ENCODE data around the gene KIRREL3.

KIRREL3 gene

DNA sequence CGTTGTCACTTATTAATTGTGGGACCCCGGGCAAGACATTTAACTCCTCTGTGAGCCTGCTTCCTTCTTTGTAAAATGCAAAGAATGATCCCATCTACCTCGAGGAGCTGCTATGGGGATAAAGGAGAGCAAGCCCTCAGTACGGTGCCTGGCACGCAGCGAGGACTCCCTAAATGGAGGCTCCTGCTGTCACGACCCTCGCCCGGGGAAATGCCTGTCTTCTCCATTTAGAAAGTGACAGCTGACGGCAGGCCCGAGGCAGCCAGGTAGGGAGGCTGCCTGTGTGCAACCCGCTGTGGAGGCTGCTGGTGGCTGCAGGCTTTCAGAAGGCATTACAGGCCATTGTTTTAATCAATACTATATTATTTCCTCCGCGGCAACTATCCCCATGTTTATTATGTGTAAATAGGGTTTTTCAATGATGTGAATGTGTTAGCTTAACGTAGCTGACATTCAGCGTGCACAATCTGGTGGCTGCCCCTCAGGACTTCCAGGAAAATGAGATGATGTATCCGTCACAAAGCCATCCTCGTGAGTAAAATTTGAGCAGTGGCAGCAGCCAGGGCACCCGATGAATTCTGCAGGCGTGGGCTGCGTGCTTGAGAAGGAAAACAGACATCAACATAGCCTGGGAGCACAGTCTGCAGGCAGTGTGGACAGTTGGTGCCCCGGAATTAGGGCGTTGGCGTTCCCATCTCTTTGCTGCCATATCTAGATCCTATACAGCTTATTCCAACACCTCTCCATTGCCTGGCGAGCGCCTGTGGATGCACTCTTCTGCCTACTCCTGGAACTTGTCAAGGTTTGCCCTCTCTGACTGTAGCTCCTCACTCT, 416.8 kb downstream of the KIRREL3 start:
- Histone ChIP-seq H3K27ac (ENCODE audit: low read depth, low read length) (no peak overlapping the region), H3K36me3 (ENCODE audit: insufficient read depth, low read length) (no peaks in the 10 kb centered on the region), H3K9me3 (ENCODE audit: insufficient read depth, low read depth, low read length) (no peaks in the 10 kb centered on the region), H3K9ac (ENCODE audit: low read depth, low read length) (no peak overlapping the region), H3K4me3 (ENCODE audit: low read length) (no peak overlapping the region), H3K27me3 (ENCODE audit: insufficient read depth, low read length) (no peaks in the 10 kb centered on the region; the same call in 1 of the 2 replicates), H3K4me1 (ENCODE audit: insufficient read depth, low read length) (peaks cover 27% of the 10 kb centered on the region)
- WGBS: 92% methylated on average over 25 of the region's 26 CpGs

DNA sequence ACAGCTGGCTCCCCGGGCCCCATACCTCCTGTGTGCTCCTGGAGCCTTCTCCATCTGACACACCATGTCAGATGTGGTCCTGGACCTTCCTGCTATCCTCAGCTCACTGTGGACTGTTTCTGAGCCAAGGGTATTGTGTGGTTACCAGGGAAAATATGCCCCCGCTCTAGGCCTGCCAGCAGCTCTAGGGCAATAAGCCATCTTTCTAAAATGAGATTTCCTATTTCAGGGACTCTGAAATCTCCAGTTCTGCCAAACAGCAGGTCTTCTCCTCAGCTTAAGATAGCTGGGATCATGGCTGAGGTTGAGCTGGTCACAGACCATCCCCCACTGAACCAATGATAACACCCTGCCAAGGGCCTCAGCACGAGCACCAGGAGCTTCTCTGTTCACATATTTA, 417.5 kb downstream of the KIRREL3 start:
- Histone ChIP-seq H3K4me1 (ENCODE audit: insufficient read depth, low read length) (peaks cover 27% of the 10 kb centered on the region), H3K27ac (ENCODE audit: low read depth, low read length) (no peak overlapping the region), H3K4me3 (ENCODE audit: low read length) (no peak overlapping the region), H3K27me3 (ENCODE audit: insufficient read depth, low read length) (no peaks in the 10 kb centered on the region; the same call in 1 of the 2 replicates), H3K9me3 (ENCODE audit: insufficient read depth, low read depth, low read length) (no peaks in the 10 kb centered on the region), H3K9ac (ENCODE audit: low read depth, low read length) (no peak overlapping the region), H3K36me3 (ENCODE audit: insufficient read depth, low read length) (no peaks in the 10 kb centered on the region)
- 91% methylated on average over 3 of the region's 3 CpGs for WGBS

DNA sequence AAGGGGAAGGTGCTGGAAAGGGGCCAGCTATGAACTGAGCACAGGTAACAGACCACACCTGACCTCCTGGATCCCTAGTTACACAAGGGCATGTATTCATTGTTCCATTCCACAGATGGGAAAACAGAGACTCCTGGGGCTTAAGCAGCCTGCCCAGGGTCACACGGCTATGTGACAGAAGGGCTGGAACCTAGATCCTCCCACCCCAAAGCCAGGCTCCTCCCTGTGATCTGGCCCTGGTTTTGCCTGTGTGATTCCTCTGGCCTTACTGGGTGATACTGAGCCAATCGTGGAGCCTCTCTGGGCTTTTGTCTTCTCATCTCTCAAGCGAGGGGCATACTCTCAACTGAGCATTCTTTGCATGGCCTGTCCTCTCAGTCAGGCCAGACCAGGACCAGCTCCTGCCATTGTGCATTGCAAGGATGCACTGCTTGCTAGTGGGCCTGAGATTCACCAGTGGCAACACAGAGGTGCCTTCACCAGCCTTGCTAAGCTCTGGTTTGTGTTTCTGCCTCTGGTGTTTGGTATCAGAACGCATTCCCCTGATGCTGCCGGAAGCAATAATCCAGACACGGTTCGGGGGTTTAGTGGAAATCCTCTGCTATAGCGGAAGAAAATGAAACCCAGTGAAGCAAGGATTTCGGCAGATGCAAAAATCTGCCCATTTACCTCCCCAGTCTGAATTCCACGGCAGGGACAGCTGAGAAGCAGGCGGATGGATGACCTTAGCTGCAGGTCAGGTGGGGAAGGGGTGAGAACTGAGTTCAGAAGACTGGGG, 418.5 kb downstream of the KIRREL3 start:
- no peak overlapping the region for H3K9ac ChIP-seq (ENCODE audit: low read depth, low read length)
- no peak overlapping the region for H3K4me3 ChIP-seq (ENCODE audit: low read length)
- H3K27ac ChIP-seq (ENCODE audit: low read depth, low read length): no peak overlapping the region
- peaks cover 18% of the 10 kb centered on the region for H3K4me1 ChIP-seq (ENCODE audit: insufficient read depth, low read length)
- no peaks in the 10 kb centered on the region; the same call in 1 of the 2 replicates for H3K27me3 ChIP-seq (ENCODE audit: insufficient read depth, low read length)
- 82% methylated on average over 11 of the region's 11 CpGs for WGBS
- no peaks in the 10 kb centered on the region for H3K36me3 ChIP-seq (ENCODE audit: insufficient read depth, low read length)
- H3K9me3 ChIP-seq (ENCODE audit: insufficient read depth, low read depth, low read length): no peaks in the 10 kb centered on the region

DNA sequence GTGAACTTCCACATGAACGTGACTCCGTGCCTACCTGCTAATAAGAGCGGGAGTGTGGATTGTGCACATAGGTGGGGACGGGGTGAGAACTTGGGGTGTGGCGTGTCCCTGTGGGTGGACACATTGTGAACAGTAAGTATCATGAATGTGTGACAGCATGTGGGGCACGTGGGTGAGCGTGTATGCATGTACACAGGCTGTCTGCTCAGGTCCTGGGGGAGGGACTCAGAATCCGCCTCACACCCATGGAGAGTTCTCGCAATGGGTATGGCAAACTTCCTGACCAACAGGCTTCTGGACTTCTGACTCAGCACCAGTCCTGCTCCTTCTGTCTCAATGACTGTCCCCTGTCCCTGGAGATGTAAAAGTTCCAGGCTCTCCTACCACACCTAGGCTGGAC, 422.1 kb downstream of the KIRREL3 start:
- peaks cover 2% of the 10 kb centered on the region; the same call in 1 of the 2 replicates for H3K4me1 ChIP-seq (ENCODE audit: insufficient read depth, low read length)
- 92% methylated on average over 9 of the region's 9 CpGs for WGBS
- no peak overlapping the region for H3K9ac ChIP-seq (ENCODE audit: low read depth, low read length)
- no peak overlapping the region for H3K27ac ChIP-seq (ENCODE audit: low read depth, low read length)
- H3K36me3 ChIP-seq (ENCODE audit: insufficient read depth, low read length): no peaks in the 10 kb centered on the region
- H3K4me3 ChIP-seq (ENCODE audit: low read length): no peak overlapping the region
- H3K27me3 ChIP-seq (ENCODE audit: insufficient read depth, low read length): no peaks in the 10 kb centered on the region
- H3K9me3 ChIP-seq (ENCODE audit: insufficient read depth, low read depth, low read length): no peaks in the 10 kb centered on the region

DNA sequence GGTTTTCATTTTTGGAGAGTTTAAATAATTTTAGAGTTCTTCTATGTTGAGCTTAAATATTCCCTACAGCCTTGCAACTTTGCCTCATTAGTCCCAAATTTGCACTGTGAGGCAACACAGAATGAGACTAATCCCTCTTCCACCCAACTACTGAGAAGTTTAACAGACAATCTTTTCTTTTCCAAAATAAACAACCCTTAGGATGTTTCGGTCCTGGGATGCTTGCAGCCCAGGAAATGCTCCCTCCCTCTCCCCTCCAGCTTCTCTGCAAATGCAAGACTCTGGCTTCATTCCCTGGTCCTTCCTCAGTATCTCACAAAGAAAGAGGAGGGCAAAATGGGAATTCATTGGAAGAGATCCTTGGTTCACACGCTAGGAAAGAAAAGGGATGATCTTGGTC, 422.5 kb downstream of the KIRREL3 start:
- H3K27ac ChIP-seq (ENCODE audit: low read depth, low read length): no peak overlapping the region
- H3K9ac ChIP-seq (ENCODE audit: low read depth, low read length): no peak overlapping the region
- H3K36me3 ChIP-seq (ENCODE audit: insufficient read depth, low read length): no peaks in the 10 kb centered on the region
- H3K9me3 ChIP-seq (ENCODE audit: insufficient read depth, low read depth, low read length): no peaks in the 10 kb centered on the region
- no peak overlapping the region for H3K4me3 ChIP-seq (ENCODE audit: low read length)
- 80% methylated on average over 2 of the region's 2 CpGs for WGBS
- H3K4me1 ChIP-seq (ENCODE audit: insufficient read depth, low read length): peaks cover 5% of the 10 kb centered on the region; the same call in 1 of the 2 replicates
- H3K27me3 ChIP-seq (ENCODE audit: insufficient read depth, low read length): no peaks in the 10 kb centered on the region

DNA sequence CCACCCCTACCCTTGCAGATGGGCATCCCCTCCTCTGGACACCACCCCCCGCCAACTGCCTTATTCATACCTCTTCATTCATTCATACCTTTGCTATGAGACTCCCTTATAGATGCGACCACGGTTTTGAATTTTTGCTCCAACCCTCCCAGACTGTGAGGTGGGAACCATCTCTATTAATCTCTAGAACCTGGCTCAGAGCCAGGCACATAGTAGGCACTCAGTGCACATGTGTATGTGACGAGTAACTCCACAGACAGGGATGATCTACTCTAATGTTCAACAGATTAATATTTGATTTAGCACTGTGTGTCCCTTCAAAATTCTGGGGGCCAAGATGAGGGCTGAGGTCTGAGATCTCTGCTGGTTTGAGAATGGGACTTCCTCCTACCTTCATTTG, 424.7 kb downstream of the KIRREL3 start:
- no peak overlapping the region for H3K27ac ChIP-seq (ENCODE audit: low read depth, low read length)
- H3K9ac ChIP-seq (ENCODE audit: low read depth, low read length): no peak overlapping the region
- peaks cover 5% of the 10 kb centered on the region; the same call in 1 of the 2 replicates for H3K4me1 ChIP-seq (ENCODE audit: insufficient read depth, low read length)
- H3K4me3 ChIP-seq (ENCODE audit: low read length): no peak overlapping the region
- no peaks in the 10 kb centered on the region for H3K27me3 ChIP-seq (ENCODE audit: insufficient read depth, low read length)
- H3K36me3 ChIP-seq (ENCODE audit: insufficient read depth, low read length): no peaks in the 10 kb centered on the region
- H3K9me3 ChIP-seq (ENCODE audit: insufficient read depth, low read depth, low read length): no peaks in the 10 kb centered on the region
- 85% methylated on average over 4 of the region's 4 CpGs for WGBS

DNA sequence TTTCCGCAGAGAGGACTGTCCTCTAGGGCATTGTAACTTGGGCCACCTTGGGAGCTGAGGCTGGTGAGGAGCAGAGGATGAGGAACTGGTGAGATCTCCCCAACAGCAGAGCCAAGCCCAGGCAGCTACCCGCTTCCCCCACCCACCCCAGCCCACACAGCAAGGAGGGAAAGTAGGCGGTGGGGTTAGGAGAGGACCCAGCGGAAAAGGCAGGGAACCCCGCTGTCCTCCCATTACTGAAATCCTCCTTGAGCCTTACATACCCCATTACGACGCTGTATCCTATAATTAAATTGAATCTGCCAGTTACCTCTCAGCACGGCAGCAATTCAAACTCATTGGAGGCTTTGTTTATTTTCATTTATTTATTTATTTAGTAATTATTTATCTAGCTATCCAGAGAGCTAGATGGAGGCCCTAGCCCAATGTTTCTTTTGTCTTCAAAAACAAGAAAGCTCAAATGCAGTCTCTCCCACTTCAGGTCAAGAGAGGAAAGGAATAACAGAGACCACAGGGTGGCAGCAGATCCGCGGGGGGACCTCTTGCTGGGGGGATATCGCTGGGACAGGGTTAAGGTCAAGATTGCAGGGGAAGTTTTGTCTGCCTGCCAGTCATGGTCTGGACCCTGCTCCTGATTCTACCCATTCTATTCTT, 427.1 kb downstream of the KIRREL3 start:
- H3K27ac ChIP-seq (ENCODE audit: low read depth, low read length): no peak overlapping the region
- H3K27me3 ChIP-seq (ENCODE audit: insufficient read depth, low read length): no peaks in the 10 kb centered on the region

DNA sequence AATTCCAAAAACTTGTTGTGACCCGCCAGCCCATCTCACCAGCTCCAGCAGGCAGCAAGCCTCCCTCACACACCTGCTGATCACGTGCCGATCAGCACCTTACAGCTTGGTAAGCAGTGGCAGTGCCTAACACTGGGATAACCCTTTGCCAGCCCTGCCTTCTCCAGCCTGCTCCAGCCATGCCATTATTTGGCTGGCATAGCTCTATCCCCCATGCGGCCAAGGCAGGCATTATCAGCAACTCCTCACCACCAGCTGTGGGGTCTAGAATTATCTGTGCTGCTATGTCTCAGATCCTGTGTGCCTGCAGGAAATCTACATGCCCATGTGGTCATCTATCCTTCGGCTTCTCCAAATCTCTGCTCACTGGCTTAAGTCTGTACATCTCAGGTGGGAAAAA, 430.1 kb downstream of the KIRREL3 start:
- Histone ChIP-seq H3K27ac (ENCODE audit: low read depth, low read length) (no peak overlapping the region), H3K36me3 (ENCODE audit: insufficient read depth, low read length) (no peaks in the 10 kb centered on the region), H3K9ac (ENCODE audit: low read depth, low read length) (no peak overlapping the region), H3K4me1 (ENCODE audit: insufficient read depth, low read length) (peaks cover 5% of the 10 kb centered on the region; the same call in 1 of the 2 replicates), H3K27me3 (ENCODE audit: insufficient read depth, low read length) (0 out of 2 replicates have a peak, but pooled peaks cover 4% of the 10 kb centered on the region), H3K4me3 (ENCODE audit: low read length) (no peak overlapping the region), H3K9me3 (ENCODE audit: insufficient read depth, low read depth, low read length) (no peaks in the 10 kb centered on the region)
- WGBS: 86% methylated on average over 5 of the region's 5 CpGs

More for the DNA sequence above, 427.1 kb downstream of the KIRREL3 start:
- Histone ChIP-seq H3K9ac (ENCODE audit: low read depth, low read length) (no peak overlapping the region), H3K4me1 (ENCODE audit: insufficient read depth, low read length) (peaks cover 5% of the 10 kb centered on the region; the same call in 1 of the 2 replicates), H3K36me3 (ENCODE audit: insufficient read depth, low read length) (no peaks in the 10 kb centered on the region), H3K9me3 (ENCODE audit: insufficient read depth, low read depth, low read length) (no peaks in the 10 kb centered on the region), H3K4me3 (ENCODE audit: low read length) (no peak overlapping the region)
- 52% methylated on average over 6 of the region's 11 CpGs for WGBS

DNA sequence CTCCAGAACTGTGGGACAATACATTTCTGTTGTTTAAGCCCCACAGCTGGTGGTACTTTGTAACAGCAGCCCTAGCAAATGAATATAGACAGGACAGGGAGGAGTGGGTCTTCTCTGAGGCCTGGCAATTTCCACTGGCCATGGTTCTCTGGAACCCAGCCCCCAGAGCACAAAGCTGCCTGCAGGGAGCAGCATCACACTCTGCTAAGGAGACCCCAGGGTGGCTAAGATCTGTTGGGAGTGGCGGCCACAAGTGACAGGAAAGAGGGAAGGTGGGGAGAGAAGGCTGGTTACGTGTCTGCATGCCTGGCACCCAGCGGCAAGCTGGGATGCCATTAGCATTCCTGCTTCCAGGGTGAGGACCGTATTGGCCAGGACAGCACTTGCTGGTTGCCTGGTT, 433.2 kb downstream of the KIRREL3 start:
- H3K27ac ChIP-seq (ENCODE audit: low read depth, low read length): no peak overlapping the region
- peaks cover 20% of the 10 kb centered on the region; the same call in 1 of the 2 replicates for H3K27me3 ChIP-seq (ENCODE audit: insufficient read depth, low read length)
- no peak overlapping the region for H3K9ac ChIP-seq (ENCODE audit: low read depth, low read length)
- H3K36me3 ChIP-seq (ENCODE audit: insufficient read depth, low read length): no peaks in the 10 kb centered on the region
- H3K9me3 ChIP-seq (ENCODE audit: insufficient read depth, low read depth, low read length): no peaks in the 10 kb centered on the region
- peaks cover 4% of the 10 kb centered on the region; the same call in 1 of the 2 replicates for H3K4me1 ChIP-seq (ENCODE audit: insufficient read depth, low read length)
- WGBS: 74% methylated on average over 4 of the region's 4 CpGs
- H3K4me3 ChIP-seq (ENCODE audit: low read length): no peak overlapping the region

DNA sequence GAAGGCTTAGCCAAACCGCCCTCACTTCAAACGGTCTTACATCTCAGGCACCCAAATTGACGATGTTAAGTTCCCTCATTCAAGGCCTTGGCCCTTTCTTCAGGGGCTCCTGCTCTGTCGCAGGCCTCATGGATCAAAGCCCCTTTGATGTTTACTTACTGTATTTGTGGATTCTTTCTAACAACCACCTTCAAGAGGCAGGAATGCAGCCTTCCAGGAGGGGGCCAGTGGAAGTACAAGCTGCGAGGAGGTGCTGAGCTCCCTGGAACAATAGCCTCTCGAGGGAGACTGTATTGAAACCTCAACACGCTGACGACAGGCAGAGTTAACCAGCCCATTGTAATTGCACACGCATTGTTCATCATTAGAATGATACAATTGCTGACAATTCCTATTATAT, 436.0 kb downstream of the KIRREL3 start:
- WGBS: 11% methylated on average over 9 of the region's 9 CpGs
- Histone ChIP-seq H3K4me3 (ENCODE audit: low read length) (no peak overlapping the region), H3K4me1 (ENCODE audit: insufficient read depth, low read length) (peaks cover 4% of the 10 kb centered on the region; the same call in 1 of the 2 replicates), H3K27me3 (ENCODE audit: insufficient read depth, low read length) (peaks cover 20% of the 10 kb centered on the region; the same call in 1 of the 2 replicates), H3K9me3 (ENCODE audit: insufficient read depth, low read depth, low read length) (no peaks in the 10 kb centered on the region), H3K27ac (ENCODE audit: low read depth, low read length) (no peak overlapping the region), H3K36me3 (ENCODE audit: insufficient read depth, low read length) (no peaks in the 10 kb centered on the region), H3K9ac (ENCODE audit: low read depth, low read length) (no peak overlapping the region)
